IMR-90 (cell line): ENCODE results near the gene USP20. TPM values are rescaled to one million over a fixed set of nuclear protein-coding genes. Genes with fewer than 3 reads are reported as not detected.

Source experiments
- ATAC-seq: fragments of 200-7000 bp; cut with Tn5 transposase; 2 replicates; pipeline ENCODE4 v1.9.1; 2020; ENCODE audit warnings: low read depth, mild to moderate bottlenecking, moderate library complexity
- BruUV-seq: library from RNA; stranded (reverse); fragments of 400-500 nt; replicated peaks from 2 replicates; lab custom pipeline; 2021; lab: Mats Ljungman, UMichigan
- CTCF ChIA-PET: fragments of 300-600 bp; formaldehyde crosslinking; extraction: SDS; loops from one replicate; lab custom pipeline; 2021; ENCODE audit warnings: antibody characterized with exemption; lab: Yijun Ruan, JAX
- POLR2A ChIA-PET: fragments of 300-600 bp; sonication (Branson Sonifier 250); formaldehyde crosslinking; loops from one replicate; lab custom pipeline; 2022; ENCODE audit warnings: antibody characterized with exemption; ENCODE audit not compliant: unreplicated experiment; lab: Charles Lee
- DNase-seq: peaks from one replicate; pipeline ENCODE4 v3.0.0; 2013
- H2AFZ ChIP-seq: replicated peaks from 2 replicates; pipeline ENCODE3; 2013; ENCODE audit warnings: low read length, mild to moderate bottlenecking; ENCODE audit not compliant: poor library complexity
- H2AK5ac ChIP-seq: 2 replicates; pipeline ENCODE4 v1.6.1; 2013; ENCODE audit warnings: low read depth, low read length, inconsistent platforms
- H2AK9ac ChIP-seq: replicated peaks from 2 replicates; pipeline ENCODE3; 2013; ENCODE audit warnings: mild to moderate bottlenecking, low read depth, low read length, moderate library complexity; ENCODE audit not compliant: poor library complexity
- H2BK120ac ChIP-seq: 2 replicates; pipeline ENCODE4 v1.6.1; 2013; ENCODE audit warnings: low read depth, low read length, inconsistent platforms
- H2BK15ac ChIP-seq: 3 replicates; pipeline ENCODE4 v1.6.1; 2013; ENCODE audit warnings: low read depth, low read length, inconsistent platforms
- H2BK20ac ChIP-seq: 2 replicates; pipeline ENCODE4 v1.6.1; 2013; ENCODE audit warnings: low read depth, mild to moderate bottlenecking, inconsistent platforms, low read length, moderate library complexity
- H2BK5ac ChIP-seq: 2 replicates; pipeline ENCODE4 v1.6.1; 2013; ENCODE audit warnings: mild to moderate bottlenecking, low read depth, low read length, inconsistent platforms; ENCODE audit not compliant: poor library complexity, severe bottlenecking
- H3K14ac ChIP-seq: replicated peaks from 2 replicates; pipeline ENCODE4 v1.6.1; 2013; ENCODE audit warnings: low read depth, low read length, inconsistent platforms
- H3K18ac ChIP-seq: 2 replicates; pipeline ENCODE4 v1.6.1; 2013; ENCODE audit warnings: low read depth, low read length, control low read depth
- H3K23ac ChIP-seq: 2 replicates; pipeline ENCODE4 v1.6.1; 2013; ENCODE audit warnings: low read depth, low read length, inconsistent platforms
- H3K27ac ChIP-seq: 2 replicates; pipeline ENCODE4 v1.5.1; 2013; ENCODE audit warnings: mild to moderate bottlenecking, control low read depth, low read length; ENCODE audit not compliant: insufficient read depth
- H3K27me3 ChIP-seq: 2 replicates; pipeline ENCODE4 v1.6.1; 2013; ENCODE audit warnings: low read length; ENCODE audit not compliant: control insufficient read depth, insufficient read depth
- H3K36me3 ChIP-seq: 2 replicates; pipeline ENCODE4 v1.6.1; 2013; ENCODE audit warnings: low read length, mixed read lengths; ENCODE audit not compliant: control insufficient read depth, insufficient read depth
- H3K4ac ChIP-seq: 2 replicates; pipeline ENCODE4 v1.6.1; 2013; ENCODE audit warnings: low read depth, low read length, inconsistent platforms
- H3K4me1 ChIP-seq: 2 replicates; pipeline ENCODE4 v1.6.1; 2013; ENCODE audit warnings: low read length, mixed read lengths; ENCODE audit not compliant: control insufficient read depth, insufficient read depth
- H3K4me2 ChIP-seq: 2 replicates; pipeline ENCODE4 v1.6.1; 2013; ENCODE audit warnings: low read depth, mild to moderate bottlenecking, control low read depth, low read length, moderate library complexity
- H3K4me3 ChIP-seq: 2 replicates; pipeline ENCODE4 v1.5.1; 2013; ENCODE audit warnings: low read depth, mild to moderate bottlenecking, control low read depth, low read length, moderate library complexity; ENCODE audit not compliant: insufficient read depth
- H3K56ac ChIP-seq: 2 replicates; pipeline ENCODE4 v1.6.1; 2013; ENCODE audit warnings: low read length, inconsistent platforms; ENCODE audit not compliant: insufficient read depth; ENCODE audit errors: extremely low read depth
- H3K79me1 ChIP-seq, 2 experiments: 2 replicates each; pipeline ENCODE4 v1.6.1; 2013; ENCODE audit warnings: low read length in 2 of 2, inconsistent platforms in 1 of 2, low read depth in 1 of 2
- H3K9ac ChIP-seq: 2 replicates; pipeline ENCODE4 v1.6.1; 2013; ENCODE audit warnings: low read depth, low read length, control low read depth
- H3K9me1 ChIP-seq: 2 replicates; pipeline ENCODE4 v1.6.1; 2013; ENCODE audit warnings: low read length, inconsistent platforms; ENCODE audit not compliant: insufficient read depth
- H3K9me3 ChIP-seq: 2 replicates; pipeline ENCODE4 v1.6.1; 2013; ENCODE audit warnings: low read length; ENCODE audit not compliant: control insufficient read depth, insufficient read depth
- H4K20me1 ChIP-seq: 2 replicates; pipeline ENCODE4 v1.6.1; 2013; ENCODE audit warnings: low read length, inconsistent platforms; ENCODE audit not compliant: insufficient read depth
- H4K5ac ChIP-seq: 2 replicates; pipeline ENCODE4 v1.6.1; 2013; ENCODE audit warnings: mild to moderate bottlenecking, low read depth, low read length, control low read depth
- H4K8ac ChIP-seq, 2 experiments: 2 replicates each; pipeline ENCODE4 v1.6.1; 2013; ENCODE audit warnings: low read depth in 2 of 2, low read length in 2 of 2, control low read depth in 1 of 2, inconsistent platforms in 1 of 2
- H4K91ac ChIP-seq: 2 replicates; pipeline ENCODE4 v1.6.1; 2013; ENCODE audit warnings: low read depth, low read length, inconsistent platforms; ENCODE audit not compliant: insufficient read depth
- CHD1 ChIP-seq: IDR thresholded peaks from 2 replicates; pipeline ENCODE4 v1.6.1; 2012; ENCODE audit warnings: low read depth, low read length, improper control_type of control experiment
- MAFK ChIP-seq: IDR thresholded peaks from 2 replicates; pipeline ENCODE4 v1.6.1; 2012; ENCODE audit warnings: low read depth, low read length, improper control_type of control experiment
- MAZ ChIP-seq: IDR thresholded peaks from 2 replicates; pipeline ENCODE4 v1.6.1; 2012; ENCODE audit warnings: low read depth, mild to moderate bottlenecking, low read length, improper control_type of control experiment, moderate library complexity, borderline replicate concordance
- NFE2L2 ChIP-seq: fragments of 150-350 bp; IDR thresholded peaks from 2 replicates; pipeline ENCODE4 v1.6.1; 2016; ENCODE audit warnings: low read depth, mild to moderate bottlenecking, low read length
- RAD21 ChIP-seq: IDR thresholded peaks from 2 replicates; pipeline ENCODE4 v1.6.1; 2012; ENCODE audit warnings: low read length, improper control_type of control experiment
- RCOR1 ChIP-seq: IDR thresholded peaks from 2 replicates; pipeline ENCODE4 v1.6.1; 2012; ENCODE audit warnings: mild to moderate bottlenecking, low read length, improper control_type of control experiment; ENCODE audit not compliant: insufficient replicate concordance
- SMC3 ChIP-seq: fragments of 150-350 bp; IDR thresholded peaks from 2 replicates; pipeline ENCODE4 v1.6.1; 2016; ENCODE audit warnings: low read depth, mild to moderate bottlenecking, antibody characterized with exemption, low read length, moderate library complexity
- WGBS, 2 experiments: methylation state at CpG; one replicate each; pipeline versions ENCODE4 v1.1.5 to v1.1.7; 2013; ENCODE audit warnings: missing lambda C conversion rate in 2 of 2; ENCODE audit not compliant: insufficient read length in 1 of 2; ENCODE audit errors: extremely low coverage in 2 of 2; 5-methylcytosine and 5-hydroxymethylcytosine counted together
- dilution Hi-C: fragments of 300-500 bp; cut with HindIII; formaldehyde crosslinking; loops from one replicate; pipeline ENCODE4 v1.14.3; 2018; ENCODE audit warnings: low sequenced_read_pairs; ENCODE audit not compliant: unreplicated experiment
- in situ Hi-C: fragments of 300-500 bp; cut with MboI; formaldehyde crosslinking; loops from 3 replicates; pipeline ENCODE4 v1.14.3; 2019; ENCODE audit warnings: low sequenced_read_pairs, inconsistent platforms, mixed read lengths
- intact Hi-C: fragments of 100-400 bp; cut with micrococcal nuclease; formaldehyde crosslinking; loops from 2 replicates; pipeline ENCODE4 v1.10.0; 2022
- polyA plus RNA-seq, 3 experiments: library from polyadenylated mRNA; depleted of rRNA; stranded (reverse); fragments of >200 nt; gene quantifications; 2 replicates each; pipeline ENCODE4 v1.2.3, GENCODE V29; 2012; ENCODE audit warnings: low replicate concordance in 1 of 3
- total RNA-seq: library from RNA; depleted of rRNA; stranded (reverse); fragments of >200 nt; gene quantifications from 2 replicates; pipeline ENCODE4 v1.2.3, GENCODE V29; 2012

Gene USP20
- total and polyA plus RNA-seq, 2 of the 4 experiments (the other 2 are of a cell fraction): 3.8 to 21.6 TPM

DNA sequence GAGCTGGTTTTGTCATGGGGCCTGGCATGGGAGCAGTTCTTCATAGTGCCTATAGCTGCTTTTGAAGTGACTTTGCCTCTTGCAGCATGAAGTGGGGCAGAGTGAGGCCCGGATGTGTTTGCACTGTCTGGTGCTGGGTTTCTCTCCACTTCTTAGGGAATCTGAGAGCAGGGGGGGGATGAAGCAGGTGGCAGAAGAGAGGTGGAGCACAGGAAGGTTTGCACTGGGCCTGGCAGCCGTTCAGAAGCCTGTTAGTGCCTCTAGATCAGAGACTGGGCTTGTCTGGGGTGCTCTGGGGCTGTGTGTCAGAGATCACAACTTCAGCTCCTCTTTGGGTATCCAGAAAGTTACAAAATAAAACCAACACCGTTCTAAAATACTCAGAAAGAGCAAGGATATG is 18.4 kb downstream of the USP20 start:
- Histone ChIP-seq H2BK20ac (no peak overlapping the region), H2AFZ (no peak overlapping the region), H2AK9ac (no peak overlapping the region), H3K9ac (no peak overlapping the region), H3K18ac (no peak overlapping the region), H3K36me3 (peaks cover 50% of the 10 kb centered on the region), H3K27ac (no peak overlapping the region), H4K8ac (no peak overlapping the region), H3K9me3 (no peaks in the 10 kb centered on the region), H2BK15ac (no peak overlapping the region), H4K5ac (no peak overlapping the region), H3K9me1 (peaks cover 5% of the 10 kb centered on the region; the same call in 1 of the 2 replicates), H2AK5ac (no peak overlapping the region), H3K4ac (no peak overlapping the region), H2BK120ac (no peak overlapping the region), H4K20me1 (peaks cover 4% of the 10 kb centered on the region; the same call in 1 of the 2 replicates), H3K4me2 (no peak overlapping the region), H3K79me1 (no peaks in the 10 kb centered on the region), H3K27me3 (no peaks in the 10 kb centered on the region), H3K14ac (no peak overlapping the region), H3K4me3 (no peak overlapping the region), H4K91ac (no peak overlapping the region), H3K4me1 (no peaks in the 10 kb centered on the region), H3K56ac (no peak overlapping the region), H3K23ac (no peak overlapping the region), H2BK5ac (no peak overlapping the region)
- ATAC-seq: no peak
- no TSS peak for BruUV-seq
- intact Hi-C loops (no loop called here), dilution Hi-C loops (no loop called here), in situ Hi-C loops (no loop called here)
- no peak for DNase-seq
- 40% methylated on average over 2 of the region's 3 CpGs; no CpG with 5 or more reads in 1 of the 2 experiments for WGBS, 2 experiments
- ChIA-PET CTCF (no interaction called here), POLR2A (no interaction called here)
- TF ChIP-seq NFE2L2 (no peak), CHD1 (no peak), MAFK (no peak), SMC3 (no peak), MAZ (no peak), RCOR1 (no peak), RAD21 (no peak)
